NCI-H82 treated with DMSO at 0.1 percent for 48 hours (cell line): Measurements from ENCODE around the gene DAGLB.
A peak's percentile ranks its signal among the peaks of the same experiment; 100 is the strongest.
"Not testable (repeated sequence)": the region's sequence is repeated elsewhere in the genome, so short reads cannot be mapped to it uniquely, and the experiment has no call there.

ENCODE experiments used
- DNase-seq: peaks from one replicate; lab custom pipeline; 2025; ENCODE audit not compliant: unreplicated experiment; lab: John Stamatoyannopoulos, UW

DAGLB gene

DNA sequence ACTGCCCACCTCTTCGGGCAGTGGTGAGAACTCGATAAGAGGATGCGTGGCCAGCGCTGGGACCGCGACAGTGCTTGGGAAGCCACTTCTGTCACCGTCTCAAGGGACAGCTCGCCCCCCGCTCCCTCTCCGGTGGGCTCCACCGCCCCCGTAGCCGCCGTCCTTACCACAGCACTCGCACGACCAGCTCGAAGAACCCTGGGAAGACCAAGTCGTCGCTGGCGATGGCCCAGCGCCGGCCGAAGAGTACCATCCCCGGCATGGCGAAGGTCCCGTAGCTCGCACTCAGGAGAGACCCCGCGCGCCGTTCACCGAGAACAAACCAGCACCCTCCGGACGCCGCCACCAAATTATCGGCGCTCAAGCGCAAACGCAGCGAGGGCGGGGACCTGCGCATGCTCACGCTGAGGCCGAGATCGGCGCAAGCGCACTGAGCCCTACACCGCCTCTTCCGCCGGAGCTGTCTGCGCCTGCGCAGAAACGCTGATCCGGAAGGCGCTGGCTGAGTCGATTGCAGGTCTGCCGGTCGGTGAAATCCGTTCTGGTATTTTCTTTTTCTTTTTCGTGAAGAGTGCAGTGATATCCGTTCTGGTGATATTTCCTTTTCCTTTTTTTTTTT lies at the start of gene DAGLB:
DAGLB (minus strand) TSS at position 374 of the 619 bp plus-strand sequence; CDS start at position 262, 112 bp downstream.
- DNase-seq = peak; percentile 55

- no peak for DNase-seq
Measured at GRCh38 chr7:6497637-6497905, 49.8 kb upstream of the DAGLB start.

GRCh38 chr7:6496842-6497636 lies 49.3 kb upstream of the DAGLB start:
- DNase-seq = no peak

DNA sequence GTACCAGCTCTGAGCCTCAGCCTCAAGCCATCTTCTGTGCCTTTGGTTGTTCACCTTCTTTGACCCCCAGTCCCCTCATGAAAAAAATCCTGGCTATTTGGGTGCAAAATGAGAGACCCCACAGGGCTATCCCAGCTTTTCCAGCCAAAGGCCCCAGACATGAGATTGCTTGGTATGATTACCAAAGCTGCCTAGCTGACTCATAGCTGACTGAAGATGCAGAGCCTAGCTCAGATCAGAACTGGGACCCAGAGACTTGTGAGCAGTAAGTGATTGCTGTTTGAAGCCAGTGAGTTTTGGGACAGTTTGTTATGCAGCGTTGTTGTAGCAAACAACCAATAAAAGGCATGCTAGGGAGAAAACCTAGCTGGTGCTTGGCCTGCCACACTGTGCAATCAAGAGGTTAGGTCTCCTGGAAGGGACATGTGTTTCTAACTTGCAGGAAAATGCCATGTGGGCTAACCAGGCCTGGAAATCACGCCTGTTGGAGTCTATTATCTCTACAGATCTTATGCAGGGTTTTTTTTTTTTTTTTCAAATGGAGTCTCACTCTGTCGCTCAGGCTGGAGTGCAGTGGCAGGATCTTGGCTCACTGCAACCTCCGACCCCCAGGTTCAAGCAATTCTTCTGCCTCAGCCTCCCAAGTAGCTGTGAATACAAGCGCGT lies 48.0 kb upstream of the DAGLB start:
- no peak for DNase-seq

DNA sequence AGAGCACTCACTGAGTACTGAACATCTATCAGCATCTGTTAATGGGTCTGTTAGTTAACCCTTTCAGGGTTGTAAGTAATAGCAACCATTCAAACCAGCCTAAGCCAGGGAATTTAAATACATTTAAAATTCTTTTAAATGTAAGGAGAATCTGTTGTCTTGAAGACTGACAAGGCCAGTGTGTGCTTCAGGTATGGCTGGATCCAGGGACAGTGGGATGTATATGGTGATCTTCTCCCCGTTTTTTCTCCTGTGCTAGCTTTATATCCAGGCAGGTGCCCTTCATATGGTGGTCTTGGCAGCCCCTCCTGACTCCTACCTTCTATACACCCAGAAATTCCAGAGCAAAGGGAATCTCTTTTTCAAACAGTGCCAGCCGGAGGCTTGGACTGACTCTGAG lies 46.6 kb upstream of the DAGLB start:
- no peak for DNase-seq

GRCh38 chr7:6491194-6491593 lies 43.4 kb upstream of the DAGLB start:
- DNase-seq = no peak

- no peak for DNase-seq
Measured at GRCh38 chr7:6489612-6490011, 41.9 kb upstream of the DAGLB start.

DNA sequence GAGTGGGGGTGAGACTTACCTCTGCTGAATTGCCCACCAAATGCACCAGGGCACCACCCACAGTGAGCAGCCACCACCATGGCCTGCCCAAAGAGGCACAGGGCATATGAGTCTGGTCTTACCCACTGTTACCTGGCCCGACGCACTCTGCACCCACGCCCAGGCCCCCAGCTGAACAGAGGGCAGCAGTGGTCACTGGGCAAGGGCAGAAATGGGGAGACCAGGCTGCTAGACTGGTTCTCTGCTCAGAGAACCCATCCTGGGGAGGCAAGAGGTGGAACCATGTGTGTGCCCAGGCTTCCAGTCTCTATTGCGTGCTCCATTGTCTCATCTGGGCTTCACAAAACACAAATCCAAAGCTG lies 39.4 kb upstream of the DAGLB start:
- no peak for DNase-seq

DNA sequence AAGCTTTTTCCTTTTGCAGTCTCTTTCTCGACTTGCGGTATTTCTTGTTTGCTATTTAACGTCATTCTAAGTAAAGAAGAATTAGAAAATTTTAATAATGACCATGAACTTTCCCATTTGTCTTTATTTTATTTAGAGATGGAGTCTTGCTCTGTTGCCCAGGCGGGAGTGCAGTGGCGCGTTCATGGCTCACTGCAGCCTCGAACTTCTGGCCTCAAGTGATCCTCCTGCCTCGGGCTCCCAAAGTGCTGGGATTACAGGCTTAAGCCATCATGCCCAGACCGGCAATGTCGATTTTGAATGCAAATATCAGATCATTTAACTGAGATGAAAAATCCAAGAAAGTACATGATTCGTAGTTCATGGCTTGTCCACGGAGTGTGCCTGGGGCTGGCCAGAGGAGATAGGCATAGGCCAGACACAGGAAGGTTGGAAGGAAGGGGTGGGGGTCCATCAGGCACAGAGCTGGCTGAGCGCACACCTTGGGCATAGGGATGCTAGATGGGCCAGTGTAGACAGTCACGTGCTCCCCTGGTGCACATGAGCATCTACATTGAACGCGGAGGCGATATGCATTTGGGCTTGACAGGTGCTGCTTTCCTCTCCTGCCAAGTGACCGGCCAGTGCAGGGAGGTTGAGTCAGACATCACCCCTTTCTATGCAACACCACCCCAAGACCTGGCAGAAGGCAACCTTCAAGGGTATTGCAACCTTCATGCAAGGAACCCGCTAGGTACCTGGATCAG lies 38.9 kb upstream of the DAGLB start:
- no peak for DNase-seq

- DNase-seq = no peak
Measured at GRCh38 chr7:6482743-6483119, 35.0 kb upstream of the DAGLB start.

GRCh38 chr7:6482307-6482706 lies 34.6 kb upstream of the DAGLB start:
- no peak for DNase-seq

GRCh38 chr7:6481445-6481844 lies 33.7 kb upstream of the DAGLB start:
- DNase-seq = no peak

DNA sequence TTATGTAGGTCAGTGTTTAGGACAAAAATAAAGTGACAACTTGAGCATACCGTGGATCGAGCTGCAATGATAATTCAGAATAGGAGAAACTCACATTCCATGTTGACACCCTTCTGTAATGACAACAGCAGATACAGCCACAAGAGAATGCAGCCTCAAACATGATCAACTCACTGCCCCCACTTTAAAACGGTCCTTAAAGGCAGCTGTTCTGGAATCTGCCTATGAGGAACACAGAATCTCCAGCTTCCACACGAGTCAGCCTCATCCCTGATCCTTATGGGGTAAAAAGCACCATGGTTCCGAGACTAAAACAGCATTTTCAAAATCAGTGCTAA lies 32.5 kb upstream of the DAGLB start:
- DNase-seq = no peak

DNA sequence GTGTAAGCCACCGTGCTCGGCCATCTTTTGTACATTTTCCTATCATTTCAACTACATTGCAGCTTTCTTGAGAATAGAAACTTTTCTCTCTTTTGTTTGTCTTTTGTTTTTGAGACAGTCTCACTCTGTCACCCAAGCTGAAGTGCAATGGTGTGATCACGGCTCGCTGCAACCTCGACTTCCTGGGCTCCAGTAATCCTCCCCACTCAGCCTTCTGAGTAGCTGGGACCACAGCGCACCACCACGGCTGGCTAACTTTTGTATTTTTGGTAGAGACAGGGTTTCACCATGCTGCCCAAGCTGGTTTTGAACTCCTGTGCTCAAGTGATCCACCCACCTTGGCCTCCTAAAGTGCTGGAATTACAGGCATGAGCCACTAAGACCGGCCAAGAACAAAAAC lies 31.3 kb upstream of the DAGLB start:
- no peak for DNase-seq

DNA sequence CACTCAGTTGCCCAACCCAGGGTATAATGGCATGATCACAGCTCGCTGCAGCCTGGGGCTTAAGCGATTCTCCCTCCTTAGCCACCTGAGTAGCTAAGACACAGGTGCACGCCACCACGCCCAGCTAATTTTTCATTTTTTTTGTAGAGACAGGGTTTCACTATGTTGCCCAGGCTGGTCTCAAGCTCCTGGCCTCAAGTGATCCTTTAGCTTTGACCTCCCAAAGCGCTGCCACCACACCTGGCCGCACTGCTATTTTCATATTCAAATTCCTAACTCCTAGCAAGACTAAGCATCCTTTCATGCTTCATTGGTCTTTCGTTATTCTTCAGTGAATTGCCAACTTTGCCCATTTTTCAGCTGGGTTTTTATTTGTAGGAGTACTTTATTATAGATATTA lies 30.4 kb upstream of the DAGLB start:
- DNase-seq = no peak

DNA sequence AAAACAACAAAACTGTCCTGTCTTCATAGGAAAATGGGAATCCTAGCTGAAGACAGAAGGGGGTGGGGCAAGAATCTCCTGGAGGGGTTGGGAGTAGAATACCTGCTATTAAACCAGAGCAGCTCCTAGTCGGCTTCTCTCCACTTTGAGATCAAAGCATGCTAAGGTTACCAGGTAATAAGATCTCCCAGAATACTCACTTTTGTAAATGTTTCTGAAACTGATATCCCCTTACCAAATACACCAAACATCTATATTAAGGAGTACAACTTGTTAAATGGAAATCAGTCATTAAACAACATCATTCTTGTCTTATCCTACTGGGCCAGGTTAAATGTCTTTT lies 29.5 kb upstream of the DAGLB start:
- no peak for DNase-seq

- no peak for DNase-seq
Measured at GRCh38 chr7:6476596-6477317, 29.0 kb upstream of the DAGLB start.

DNA sequence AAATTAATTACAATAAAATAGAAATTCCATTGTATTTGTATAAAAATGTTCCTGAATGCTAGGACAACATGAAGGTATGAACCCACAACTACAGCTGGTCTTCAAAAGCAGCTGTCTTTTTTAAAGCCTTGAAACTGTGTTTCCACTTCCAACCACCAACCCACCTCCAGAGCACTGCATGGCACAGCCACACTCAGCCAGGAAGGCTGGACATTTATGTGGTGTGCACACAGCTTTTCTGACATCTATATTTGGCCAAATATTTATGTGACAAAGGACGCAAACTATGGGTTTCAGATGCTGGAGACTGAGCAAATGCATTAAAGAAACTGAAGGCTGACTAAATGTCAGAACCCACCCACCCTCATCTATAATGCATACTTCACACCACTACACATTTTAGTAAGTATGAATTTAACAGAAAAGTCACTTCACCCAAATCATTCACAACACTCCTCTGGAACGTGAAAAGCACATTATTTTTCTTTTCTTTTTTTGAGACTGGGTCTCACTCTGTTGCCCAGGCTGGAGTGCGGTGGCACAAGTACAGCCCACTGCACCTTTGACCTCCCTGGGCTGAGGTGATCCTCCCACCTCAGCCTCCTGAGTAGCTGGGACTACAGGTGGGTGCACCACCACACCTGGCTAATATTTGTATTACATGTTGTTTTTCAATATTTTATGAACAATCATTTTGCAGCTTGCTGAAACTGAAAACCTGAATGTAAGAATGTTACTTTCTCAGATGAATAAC lies 27.9 kb upstream of the DAGLB start:
- no peak for DNase-seq

GRCh38 chr7:6465862-6466261 lies 18.1 kb upstream of the DAGLB start:
- no peak for DNase-seq

DNA sequence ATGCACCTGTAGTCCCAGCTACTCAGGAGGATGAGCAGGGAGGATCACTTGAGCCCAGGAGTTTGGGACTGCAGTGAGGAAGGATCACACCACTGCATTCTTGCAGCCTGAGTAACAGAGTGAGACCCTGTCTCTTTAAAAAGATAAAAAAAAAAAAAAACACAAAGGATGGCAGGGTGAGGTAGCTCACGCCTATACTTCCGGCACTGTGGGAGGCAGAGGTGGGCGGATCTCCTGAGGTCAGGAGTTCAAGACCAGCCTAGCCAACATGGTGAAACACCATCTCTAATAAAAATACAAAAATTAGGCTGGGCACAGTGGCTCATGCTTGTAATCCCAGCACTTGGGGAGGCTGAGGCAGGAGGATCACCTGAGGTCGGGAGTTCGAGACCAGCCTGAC lies 15.9 kb upstream of the DAGLB start:
- DNase-seq = not testable (repeated sequence)
